GM10847 (cell line): Measurements from ENCODE around the gene NFKBIB.
A peak's percentile ranks its signal among the peaks of the same experiment; 100 is the strongest.

Experiments
- POLR2A ChIP-seq: IDR thresholded peaks from 2 replicates; pipeline ENCODE4 v1.6.1; 2011; ENCODE audit not compliant: insufficient read length; ENCODE audit errors: extremely low read depth

Gene NFKBIB

GRCh38 chr19:38915329-38916321 is 15.9 kb downstream of the NFKBIB start:
- no peak for TF ChIP-seq POLR2A

GRCh38 chr19:38917516-38917915 is 17.7 kb downstream of the NFKBIB start:
- TF ChIP-seq POLR2A, result no peak

GRCh38 chr19:38917921-38918491 is 18.2 kb downstream of the NFKBIB start:
- no peak for TF ChIP-seq POLR2A

GRCh38 chr19:38918526-38918925 is 18.8 kb downstream of the NFKBIB start:
- TF ChIP-seq POLR2A, result no peak

GRCh38 chr19:38919837-38920601 is 20.2 kb downstream of the NFKBIB start:
- no peak for TF ChIP-seq POLR2A

- TF ChIP-seq POLR2A, result no peak
These were observed 21.0 kb downstream of the NFKBIB start for GRCh38 chr19:38920602-38921419.

GRCh38 chr19:38921420-38922274 is 21.9 kb downstream of the NFKBIB start:
- TF ChIP-seq POLR2A, result no peak

GRCh38 chr19:38922482-38922881 is 22.7 kb downstream of the NFKBIB start:
- no peak for TF ChIP-seq POLR2A

- TF ChIP-seq POLR2A, result no peak
These were observed 24.6 kb downstream of the NFKBIB start for GRCh38 chr19:38924388-38924787.

- no peak for TF ChIP-seq POLR2A
These were observed 28.7 kb downstream of the NFKBIB start for GRCh38 chr19:38928391-38929001.

- TF ChIP-seq POLR2A, result no peak
These were observed 30.4 kb downstream of the NFKBIB start, which contains the start of gene SARS2 for GRCh38 chr19:38929929-38930775. TSS of gene SARS2 (minus strand) at chr19:38930763. CDS start at chr19:38930736, 27 bp downstream.

GRCh38 chr19:38930776-38931520 is 31.2 kb downstream of the NFKBIB start, which contains the start of gene MRPS12:
TSS of gene MRPS12 (plus strand) at chr19:38930944. CDS start at chr19:38931295, 351 bp downstream.
- peak; percentile 89 for TF ChIP-seq POLR2A
